ENCODE measurements around the gene AK1.

The AK1 gene

GRCh38 chr9:127907867-127908659 lies 30.6 kb upstream of the AK1 start:
- no peak overlapping the region for H3K27ac ChIP-seq
- TF ChIP-seq ZFX (IDR thresholded peaks at IDR 0.05) = no peak

- H3K27ac ChIP-seq = no peak overlapping the region
- TF ChIP-seq ZFX (IDR thresholded peaks at IDR 0.05) (no peak), CTCF (conservative IDR thresholded peaks at IDR 0.05) (no peak)
These were observed 28.3 kb upstream of the AK1 start for GRCh38 chr9:127905788-127906191.

- no peak overlapping the region for H3K27ac ChIP-seq
These were observed 27.7 kb upstream of the AK1 start for GRCh38 chr9:127905004-127905728.

GRCh38 chr9:127904561-127905003 lies 27.1 kb upstream of the AK1 start:
- TF ChIP-seq ZFX (IDR thresholded peaks at IDR 0.05) (no peak), CTCF (conservative IDR thresholded peaks at IDR 0.05) (no peak)

More at GRCh38 chr9:127905004-127905728, 27.7 kb upstream of the AK1 start:
- TF ChIP-seq ZFX (IDR thresholded peaks at IDR 0.05) = no peak
- TF ChIP-seq CTCF (conservative IDR thresholded peaks at IDR 0.05) = no peak

GRCh38 chr9:127903557-127904475 lies 26.3 kb upstream of the AK1 start:
- TF ChIP-seq CTCF (conservative IDR thresholded peaks at IDR 0.05) (no peak), ZFX (IDR thresholded peaks at IDR 0.05) (no peak)
- no peak overlapping the region; the same call in 1 of the 2 replicates for H3K27ac ChIP-seq

More at GRCh38 chr9:127904561-127905003, 27.1 kb upstream of the AK1 start:
- H3K27ac ChIP-seq = no peak overlapping the region

- TF ChIP-seq ZFX (IDR thresholded peaks at IDR 0.05) = no peak; the same call in 1 of the 2 replicates
- no peak for TF ChIP-seq CTCF (conservative IDR thresholded peaks at IDR 0.05)
- H3K27ac ChIP-seq = peak within 1 kb of the TSS; percentile 69
These were observed 21.9 kb upstream of the AK1 start, which contains the start of gene ST6GALNAC6 for GRCh38 chr9:127899128-127899943. ST6GALNAC6 (minus strand) TSS chr9:127899603; CDS start chr9:127897981, 1,622 bp downstream.

Data from C4-2B (cell line).